ENCODE data around the gene SRGAP3.

The SRGAP3 gene

DNA sequence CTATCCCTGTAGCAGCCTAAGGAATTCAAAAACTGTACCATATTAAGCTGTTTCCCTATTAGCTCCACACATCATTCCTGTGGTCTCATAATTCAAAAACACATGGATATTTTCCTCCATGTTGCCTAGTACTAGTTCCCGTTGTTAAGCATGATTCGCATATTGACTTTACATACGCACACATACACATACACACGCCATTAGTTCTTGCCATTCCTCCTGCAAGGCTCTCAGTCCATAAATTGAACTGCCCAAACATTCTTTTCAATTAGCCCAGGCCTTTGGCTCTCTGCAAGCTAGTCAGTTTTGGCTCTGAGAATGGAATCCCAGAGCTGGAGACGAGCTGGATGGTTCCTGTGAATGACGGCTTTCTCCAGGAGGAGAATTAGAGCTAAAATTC, 229.0 kb downstream of the SRGAP3 start:
- H3K27ac ChIP-seq (ENCODE audit: low read length), result no peak overlapping the region
- no peaks in the 10 kb centered on the region for H3K27me3 ChIP-seq (ENCODE audit: low read depth, low read length)
- no peak overlapping the region for H3K4me3 ChIP-seq (ENCODE audit: low read depth in 1 of 2, low read length in 2 of 2)
- H3K36me3 ChIP-seq (ENCODE audit: control insufficient read depth in 1 of 2, insufficient read depth in 2 of 2, low read length in 2 of 2), result no peaks in the 10 kb centered on the region
- H3K4me1 ChIP-seq (ENCODE audit: control insufficient read depth in 1 of 2, insufficient read depth in 2 of 2, low read length in 2 of 2), result no peaks in the 10 kb centered on the region
- H3K9me3 ChIP-seq (ENCODE audit: control insufficient read depth in 1 of 2, low read length in 2 of 2), result no peaks in the 10 kb centered on the region

DNA sequence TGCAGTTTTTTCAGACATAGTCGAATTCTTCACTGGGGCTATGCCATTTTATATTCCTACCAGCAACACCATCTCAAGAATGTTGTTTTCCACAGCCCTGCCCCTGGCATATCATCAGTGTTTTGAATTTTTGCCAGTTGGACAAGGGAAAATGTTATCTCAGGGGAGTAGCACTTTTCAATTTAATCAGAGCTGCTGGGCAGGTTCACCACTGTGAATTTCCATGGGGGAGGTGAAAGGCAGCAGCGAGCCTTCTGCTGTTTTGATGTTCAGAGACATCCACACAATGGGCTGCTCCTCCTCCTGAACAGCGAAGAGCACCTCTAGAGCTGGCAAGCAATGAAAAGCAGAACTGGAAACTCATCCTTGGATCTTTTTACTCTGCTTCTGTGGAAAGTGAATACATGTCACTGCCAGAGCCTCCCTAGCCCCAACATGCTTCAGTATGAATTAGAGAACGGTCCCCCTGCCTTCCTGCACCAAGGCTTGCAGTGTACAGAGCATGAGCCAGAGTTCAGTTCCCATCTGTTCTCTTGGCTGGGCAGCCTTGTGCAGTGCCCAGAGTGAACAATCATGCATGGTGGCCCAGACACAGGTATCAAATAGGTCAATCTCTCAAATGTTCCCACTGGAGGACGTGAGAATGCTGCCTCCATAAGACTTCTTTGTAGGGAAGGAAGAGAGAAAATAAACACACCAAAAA, 230.0 kb downstream of the SRGAP3 start:
- Histone ChIP-seq H3K4me3 (ENCODE audit: low read depth in 1 of 2, low read length in 2 of 2) (no peak overlapping the region), H3K4me1 (ENCODE audit: control insufficient read depth in 1 of 2, insufficient read depth in 2 of 2, low read length in 2 of 2) (no peaks in the 10 kb centered on the region), H3K27me3 (ENCODE audit: low read depth, low read length) (no peaks in the 10 kb centered on the region), H3K27ac (ENCODE audit: low read length) (no peak overlapping the region), H3K36me3 (ENCODE audit: control insufficient read depth in 1 of 2, insufficient read depth in 2 of 2, low read length in 2 of 2) (no peaks in the 10 kb centered on the region), H3K9me3 (ENCODE audit: control insufficient read depth in 1 of 2, low read length in 2 of 2) (no peaks in the 10 kb centered on the region)

DNA sequence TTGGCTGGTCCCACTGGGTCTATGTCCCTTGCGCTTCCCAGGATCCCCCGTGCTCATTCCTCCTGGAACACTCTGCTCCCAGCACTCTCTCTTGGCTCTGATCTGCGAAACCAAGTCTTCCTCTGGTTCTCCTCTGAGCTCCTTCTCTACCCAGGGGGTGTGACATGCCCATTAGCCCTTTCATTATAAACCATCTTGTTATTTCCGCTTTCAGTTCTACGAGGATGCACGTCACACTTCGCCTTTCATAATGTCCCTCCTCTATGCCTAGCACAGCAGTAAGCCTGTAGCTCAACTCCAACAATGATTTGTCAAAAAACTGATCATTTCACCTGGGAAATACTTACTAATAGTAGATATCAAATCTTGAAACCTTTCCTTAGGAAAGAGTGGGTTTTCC, 234.2 kb downstream of the SRGAP3 start:
- Histone ChIP-seq H3K4me3 (ENCODE audit: low read depth in 1 of 2, low read length in 2 of 2) (no peak overlapping the region), H3K4me1 (ENCODE audit: control insufficient read depth in 1 of 2, insufficient read depth in 2 of 2, low read length in 2 of 2) (no peaks in the 10 kb centered on the region), H3K9me3 (ENCODE audit: control insufficient read depth in 1 of 2, low read length in 2 of 2) (no peaks in the 10 kb centered on the region), H3K27me3 (ENCODE audit: low read depth, low read length) (no peaks in the 10 kb centered on the region), H3K36me3 (ENCODE audit: control insufficient read depth in 1 of 2, insufficient read depth in 2 of 2, low read length in 2 of 2) (peaks cover 0 to 18% of the 10 kb centered on the region in 2 donors), H3K27ac (ENCODE audit: low read length) (no peak overlapping the region)

DNA sequence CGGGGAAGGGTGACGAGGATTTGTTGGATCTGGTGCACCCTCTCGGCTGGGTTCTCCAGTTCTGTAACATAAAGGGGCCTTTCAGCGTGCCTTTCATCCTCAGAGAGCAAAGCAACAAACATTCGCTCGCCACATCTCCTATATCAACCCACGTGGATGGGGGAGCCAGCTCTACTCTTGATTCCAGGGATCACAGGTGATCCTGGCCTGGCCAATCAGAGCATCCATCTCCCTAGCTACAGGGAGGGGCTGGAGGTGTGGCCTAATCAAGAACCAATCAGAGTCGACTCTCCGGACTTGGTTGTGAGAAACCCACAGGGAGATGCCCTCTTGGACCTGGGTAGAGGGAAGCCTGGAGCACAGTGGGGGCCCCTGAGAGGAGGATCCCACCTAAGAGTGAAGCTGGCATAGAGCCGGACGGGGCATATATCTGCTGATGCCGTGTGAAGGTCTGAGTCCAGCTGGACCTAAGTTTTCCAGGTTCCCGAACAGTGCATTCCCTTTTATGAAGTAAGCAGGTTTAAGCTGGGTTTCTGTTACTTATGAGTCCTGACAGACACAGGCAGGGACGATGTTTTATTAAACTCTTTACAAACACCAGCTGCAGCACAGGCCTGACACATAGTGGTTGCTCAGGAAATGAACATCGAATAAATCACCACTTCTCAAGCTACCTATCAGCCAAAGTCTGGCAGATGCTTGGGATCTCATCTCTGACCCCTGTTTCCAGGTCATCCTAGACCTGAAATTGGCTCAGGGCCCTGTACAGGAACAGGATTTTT, 235.5 kb downstream of the SRGAP3 start:
- Histone ChIP-seq H3K9me3 (ENCODE audit: control insufficient read depth in 1 of 2, low read length in 2 of 2) (no peaks in the 10 kb centered on the region), H3K4me3 (ENCODE audit: low read depth in 1 of 2, low read length in 2 of 2) (no peak overlapping the region), H3K27ac (ENCODE audit: low read length) (no peak overlapping the region), H3K27me3 (ENCODE audit: low read depth, low read length) (no peaks in the 10 kb centered on the region), H3K4me1 (ENCODE audit: control insufficient read depth in 1 of 2, insufficient read depth in 2 of 2, low read length in 2 of 2) (no peaks in the 10 kb centered on the region), H3K36me3 (ENCODE audit: control insufficient read depth in 1 of 2, insufficient read depth in 2 of 2, low read length in 2 of 2) (peaks cover 0 to 26% of the 10 kb centered on the region in 2 donors)

DNA sequence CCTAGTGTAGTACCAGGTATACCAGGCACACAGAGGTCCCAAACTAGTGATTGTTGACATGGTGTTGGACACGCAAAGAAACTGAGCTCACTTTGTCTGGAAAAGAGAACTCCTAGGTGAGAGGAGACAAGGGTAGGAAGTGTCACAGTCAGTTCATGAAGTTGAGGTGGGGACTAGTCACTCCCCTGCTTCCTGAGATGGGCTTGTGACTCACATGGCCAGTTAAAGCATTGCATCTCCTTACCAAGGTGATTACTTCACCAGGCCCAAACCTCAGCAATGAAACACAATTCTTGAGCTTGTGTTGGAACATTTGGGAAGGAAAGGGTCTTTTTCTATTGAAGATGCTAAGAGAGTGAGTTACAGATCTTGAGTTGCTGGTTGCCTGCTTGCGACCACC, 236.9 kb downstream of the SRGAP3 start:
- Histone ChIP-seq H3K27ac (ENCODE audit: low read length) (no peak overlapping the region), H3K9me3 (ENCODE audit: control insufficient read depth in 1 of 2, low read length in 2 of 2) (no peaks in the 10 kb centered on the region), H3K4me1 (ENCODE audit: control insufficient read depth in 1 of 2, insufficient read depth in 2 of 2, low read length in 2 of 2) (no peaks in the 10 kb centered on the region), H3K36me3 (ENCODE audit: control insufficient read depth in 1 of 2, insufficient read depth in 2 of 2, low read length in 2 of 2) (peaks cover 0 to 26% of the 10 kb centered on the region in 2 donors), H3K27me3 (ENCODE audit: low read depth, low read length) (no peaks in the 10 kb centered on the region), H3K4me3 (ENCODE audit: low read depth in 1 of 2, low read length in 2 of 2) (no peak overlapping the region)

DNA sequence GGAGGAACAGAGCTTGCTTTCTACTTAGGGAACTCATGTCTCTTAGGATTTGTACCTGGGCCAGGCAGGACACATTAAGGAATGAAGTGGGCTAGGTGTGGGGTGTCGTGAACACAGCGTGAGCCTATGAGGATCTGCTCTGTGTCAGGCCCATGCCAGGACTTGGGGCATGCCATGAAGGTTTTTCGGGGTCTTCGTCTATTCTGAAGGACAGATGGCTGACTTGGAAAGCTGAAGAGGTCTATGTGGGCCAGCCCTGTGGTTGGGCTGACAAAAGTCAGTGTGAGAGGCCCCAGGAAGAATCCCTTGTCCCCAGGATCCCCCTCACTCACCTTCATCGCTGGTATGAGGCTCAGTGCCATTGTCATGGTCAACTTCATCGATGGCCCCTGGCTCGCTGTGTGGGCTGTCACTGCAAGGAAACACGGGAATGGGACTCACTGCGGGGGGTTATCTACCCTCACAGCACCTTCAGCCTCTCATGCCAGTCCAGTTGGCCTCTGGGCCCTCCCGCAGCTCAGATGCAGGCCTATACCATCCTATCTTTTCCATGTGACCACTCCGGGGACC, 239.4 kb downstream of the SRGAP3 start:
- H3K4me3 ChIP-seq (ENCODE audit: low read depth in 1 of 2, low read length in 2 of 2), result no peak overlapping the region
- peaks cover 0 to 26% of the 10 kb centered on the region in 2 donors for H3K36me3 ChIP-seq (ENCODE audit: control insufficient read depth in 1 of 2, insufficient read depth in 2 of 2, low read length in 2 of 2)
- no peaks in the 10 kb centered on the region for H3K4me1 ChIP-seq (ENCODE audit: control insufficient read depth in 1 of 2, insufficient read depth in 2 of 2, low read length in 2 of 2)
- no peaks in the 10 kb centered on the region for H3K27me3 ChIP-seq (ENCODE audit: low read depth, low read length)
- H3K27ac ChIP-seq (ENCODE audit: low read length), result no peak overlapping the region
- H3K9me3 ChIP-seq (ENCODE audit: control insufficient read depth in 1 of 2, low read length in 2 of 2), result no peaks in the 10 kb centered on the region

DNA sequence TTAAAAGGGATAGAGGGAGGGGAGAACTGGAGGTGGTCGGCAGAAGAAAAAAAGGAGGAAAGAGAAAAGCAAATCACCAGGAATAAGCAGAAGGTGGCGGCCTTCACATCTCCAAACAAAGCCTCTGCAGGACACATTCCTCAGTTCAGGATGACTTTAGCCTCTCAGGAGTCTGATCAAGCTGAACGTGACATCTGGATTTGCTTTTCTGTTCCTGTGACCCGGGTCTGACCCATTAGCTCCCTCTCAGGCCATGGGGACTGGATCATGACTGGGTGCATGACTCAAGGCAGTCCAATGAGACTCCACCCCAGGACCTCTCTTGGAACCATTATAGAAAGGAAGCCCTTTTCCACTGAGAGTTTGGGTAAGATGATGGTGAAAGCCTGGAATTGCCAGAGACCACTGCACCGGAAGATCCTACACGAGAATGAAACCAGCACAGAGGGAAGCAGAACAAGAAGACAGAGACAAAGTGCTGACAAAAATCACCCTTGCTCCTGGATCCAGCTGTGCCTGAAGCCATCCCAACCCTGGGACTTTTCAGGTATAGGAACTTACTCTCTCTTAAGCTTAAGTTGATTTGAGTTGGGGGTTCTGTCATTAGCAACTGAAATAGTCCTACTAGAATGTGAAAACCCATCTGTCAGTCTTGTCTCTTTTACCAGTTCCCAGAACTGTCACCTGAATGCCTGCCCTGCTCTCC, 240.7 kb downstream of the SRGAP3 start:
- no peak overlapping the region for H3K4me3 ChIP-seq (ENCODE audit: low read depth in 1 of 2, low read length in 2 of 2)
- H3K4me1 ChIP-seq (ENCODE audit: control insufficient read depth in 1 of 2, insufficient read depth in 2 of 2, low read length in 2 of 2), result no peaks in the 10 kb centered on the region
- peaks cover 0 to 23% of the 10 kb centered on the region in 2 donors for H3K36me3 ChIP-seq (ENCODE audit: control insufficient read depth in 1 of 2, insufficient read depth in 2 of 2, low read length in 2 of 2)
- H3K27me3 ChIP-seq (ENCODE audit: low read depth, low read length), result no peaks in the 10 kb centered on the region
- H3K27ac ChIP-seq (ENCODE audit: low read length), result no peak overlapping the region
- no peaks in the 10 kb centered on the region for H3K9me3 ChIP-seq (ENCODE audit: control insufficient read depth in 1 of 2, low read length in 2 of 2)

DNA sequence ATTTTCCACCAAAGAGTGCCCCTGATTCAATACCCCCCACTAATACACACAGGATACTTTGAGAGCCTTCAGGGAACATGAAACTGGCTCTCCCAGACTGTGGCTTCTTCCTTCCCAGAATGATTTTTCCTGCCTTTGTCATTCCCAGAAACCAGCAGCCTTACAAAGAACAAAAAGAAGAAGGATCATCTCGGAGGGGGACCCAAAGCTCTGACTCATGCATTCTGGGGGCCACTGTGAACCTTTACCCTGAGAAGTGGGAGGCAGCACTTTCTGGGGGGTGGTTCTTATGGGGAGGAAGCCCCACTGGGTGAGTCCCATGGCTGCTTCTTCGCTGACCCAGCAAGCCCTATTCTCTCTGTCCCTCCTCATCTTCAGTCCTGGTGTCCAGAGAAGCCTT, 241.5 kb downstream of the SRGAP3 start:
- no peak overlapping the region for H3K27ac ChIP-seq (ENCODE audit: low read length)
- no peaks in the 10 kb centered on the region for H3K27me3 ChIP-seq (ENCODE audit: low read depth, low read length)
- H3K4me1 ChIP-seq (ENCODE audit: control insufficient read depth in 1 of 2, insufficient read depth in 2 of 2, low read length in 2 of 2), result no peaks in the 10 kb centered on the region
- no peaks in the 10 kb centered on the region for H3K9me3 ChIP-seq (ENCODE audit: control insufficient read depth in 1 of 2, low read length in 2 of 2)
- peaks cover 0 to 16% of the 10 kb centered on the region in 2 donors for H3K36me3 ChIP-seq (ENCODE audit: control insufficient read depth in 1 of 2, insufficient read depth in 2 of 2, low read length in 2 of 2)
- H3K4me3 ChIP-seq (ENCODE audit: low read depth in 1 of 2, low read length in 2 of 2), result no peak overlapping the region

DNA sequence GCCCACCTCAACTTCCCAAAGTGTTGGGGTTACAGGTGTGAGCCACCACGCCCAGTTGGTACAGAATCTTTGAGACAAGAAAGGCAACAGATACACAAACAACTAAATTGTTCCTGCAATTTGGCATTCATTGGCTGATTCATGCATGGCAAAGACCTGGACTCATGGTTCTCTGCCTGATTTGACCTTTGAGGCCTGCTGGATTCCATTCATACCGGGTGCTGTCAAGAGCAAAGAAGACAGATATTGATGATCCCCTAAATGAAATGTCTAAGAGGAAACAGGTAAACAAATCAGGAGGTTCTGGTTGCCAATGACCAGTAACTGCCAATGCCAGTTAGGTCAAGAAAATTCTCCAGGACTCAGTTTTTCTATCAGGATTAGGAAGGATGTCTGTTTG, 242.2 kb downstream of the SRGAP3 start:
- H3K9me3 ChIP-seq (ENCODE audit: control insufficient read depth in 1 of 2, low read length in 2 of 2), result no peaks in the 10 kb centered on the region
- H3K36me3 ChIP-seq (ENCODE audit: control insufficient read depth in 1 of 2, insufficient read depth in 2 of 2, low read length in 2 of 2), result peaks cover 0 to 10% of the 10 kb centered on the region in 2 donors
- no peak overlapping the region for H3K27ac ChIP-seq (ENCODE audit: low read length)
- H3K27me3 ChIP-seq (ENCODE audit: low read depth, low read length), result no peaks in the 10 kb centered on the region
- H3K4me1 ChIP-seq (ENCODE audit: control insufficient read depth in 1 of 2, insufficient read depth in 2 of 2, low read length in 2 of 2), result no peaks in the 10 kb centered on the region
- no peak overlapping the region for H3K4me3 ChIP-seq (ENCODE audit: low read depth in 1 of 2, low read length in 2 of 2)

DNA sequence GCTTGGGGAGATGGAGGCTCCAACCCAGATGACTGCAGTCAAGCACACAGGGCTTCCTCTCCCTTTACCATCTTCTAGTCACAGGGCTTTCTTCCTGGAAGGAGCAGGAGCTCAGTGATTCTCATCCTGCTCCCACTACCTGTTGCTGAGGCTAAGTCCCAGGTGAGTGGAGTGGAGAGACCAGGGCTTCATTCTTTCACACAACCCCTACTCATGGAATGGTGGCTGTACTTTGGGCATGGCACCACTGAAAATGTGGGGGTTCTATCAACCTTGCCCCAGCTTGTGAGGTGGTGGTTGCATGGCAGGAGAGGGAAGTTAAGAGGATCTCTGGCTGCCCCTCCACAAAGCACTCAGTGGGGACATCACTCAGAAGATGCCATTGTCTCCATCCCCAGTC, 249.4 kb downstream of the SRGAP3 start:
- Histone ChIP-seq H3K4me1 (ENCODE audit: control insufficient read depth in 1 of 2, insufficient read depth in 2 of 2, low read length in 2 of 2) (peaks cover 0 to 4% of the 10 kb centered on the region in 2 donors), H3K36me3 (ENCODE audit: control insufficient read depth in 1 of 2, insufficient read depth in 2 of 2, low read length in 2 of 2) (no peaks in the 10 kb centered on the region), H3K27me3 (ENCODE audit: low read depth, low read length) (no peaks in the 10 kb centered on the region), H3K9me3 (ENCODE audit: control insufficient read depth in 1 of 2, low read length in 2 of 2) (no peaks in the 10 kb centered on the region), H3K4me3 (ENCODE audit: low read depth in 1 of 2, low read length in 2 of 2) (no peak overlapping the region), H3K27ac (ENCODE audit: low read length) (no peak overlapping the region)

DNA sequence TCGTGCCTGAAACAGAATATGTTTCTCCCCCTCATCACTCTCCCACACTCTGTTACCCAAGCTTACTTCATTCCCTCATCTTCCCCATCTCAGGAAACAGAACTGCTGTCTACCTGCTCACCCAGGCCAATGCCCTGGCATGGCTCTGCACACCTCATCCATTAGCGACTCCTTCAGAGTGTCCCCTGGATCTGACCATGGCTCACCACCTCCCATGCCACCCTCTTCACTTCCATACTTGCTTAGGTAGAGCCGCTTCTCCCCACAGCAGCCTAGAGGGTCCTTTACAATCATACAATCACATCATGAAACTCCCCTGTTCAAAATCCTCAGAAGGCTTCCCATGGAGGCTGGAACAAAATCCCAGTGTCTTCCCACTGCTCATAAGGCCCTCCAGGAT, 252.3 kb downstream of the SRGAP3 start:
- peaks cover 0 to 4% of the 10 kb centered on the region in 2 donors for H3K4me1 ChIP-seq (ENCODE audit: control insufficient read depth in 1 of 2, insufficient read depth in 2 of 2, low read length in 2 of 2)
- no peaks in the 10 kb centered on the region for H3K9me3 ChIP-seq (ENCODE audit: control insufficient read depth in 1 of 2, low read length in 2 of 2)
- H3K4me3 ChIP-seq (ENCODE audit: low read depth in 1 of 2, low read length in 2 of 2), result no peak overlapping the region
- H3K36me3 ChIP-seq (ENCODE audit: control insufficient read depth in 1 of 2, insufficient read depth in 2 of 2, low read length in 2 of 2), result no peaks in the 10 kb centered on the region
- H3K27me3 ChIP-seq (ENCODE audit: low read depth, low read length), result no peaks in the 10 kb centered on the region
- H3K27ac ChIP-seq (ENCODE audit: low read length), result no peak overlapping the region

All from muscle layer of duodenum (tissue), 2 donors.